T-cell (primary cell): ENCODE measurements around the gene BRD7. TPM values are rescaled to one million over a fixed set of nuclear protein-coding genes. Genes with fewer than 3 reads are reported as not detected.

Source experiments
- ATAC-seq, 4 experiments: fragments of 200-7000 bp in 3 of 4; fragments of 150-1000 bp in 1 of 4; cut with Tn5 transposase; replicated peaks in 1 of 4; 1 replicate in 3 of 4; 2 replicates in 1 of 4; pipeline ENCODE4 v1.10.0; 2021; ENCODE audit warnings: moderate library complexity in 3 of 4, mild to moderate bottlenecking in 2 of 4, moderate number of reproducible peaks in 1 of 4
- CTCF ChIA-PET, 2 donors: fragments of 300-600 bp; sonication (Branson Sonifier 250); formaldehyde crosslinking; loops; one replicate each; lab custom pipeline; 2022; ENCODE audit warnings: antibody characterized with exemption in 2 of 2; lab: Charles Lee
- POLR2A ChIA-PET, 2 donors: fragments of 300-600 bp; sonication (Branson Sonifier 250); formaldehyde crosslinking; loops; one replicate each; lab custom pipeline; 2022; ENCODE audit warnings: antibody characterized with exemption in 2 of 2; lab: Charles Lee
- DNase-seq, 35 experiments: peaks; one replicate each; pipeline versions ENCODE4 v3.0.0 to v3.0.0-alpha.2; 2013 to 2023
- H3K27ac ChIP-seq: one replicate; pipeline ENCODE4 v1.5.1; 2013; ENCODE audit warnings: low read length
- H3K27me3 ChIP-seq, 2 experiments: replicated peaks in 1 of 2; 1 replicate in 1 of 2; 2 replicates in 1 of 2; pipeline versions ENCODE4 v1.6.1 to v1.7.0; 2013; ENCODE audit warnings: low read length in 1 of 2, mixed read lengths in 1 of 2; ENCODE audit not compliant: control insufficient read depth in 2 of 2, insufficient read depth in 2 of 2; ENCODE audit errors: extremely low read depth in 1 of 2
- H3K36me3 ChIP-seq, 2 donors: 1 replicate in 1 of 2; 2 replicates in 1 of 2; pipeline versions ENCODE4 v1.6.1 to v1.7.0; 2013; ENCODE audit warnings: low read length in 1 of 2; ENCODE audit not compliant: control insufficient read depth in 2 of 2, insufficient read depth in 1 of 2; ENCODE audit errors: extremely low read depth in 1 of 2
- H3K4me1 ChIP-seq, 2 experiments: 1 replicate in 1 of 2; 2 replicates in 1 of 2; pipeline versions ENCODE4 v1.6.1 to v1.7.0; 2013; ENCODE audit warnings: low read length in 2 of 2, mixed read lengths in 1 of 2; ENCODE audit not compliant: insufficient read depth in 2 of 2, control insufficient read depth in 1 of 2; ENCODE audit errors: extremely low read depth in 1 of 2
- H3K4me3 ChIP-seq, 2 donors: 1 replicate in 1 of 2; 2 replicates in 1 of 2; pipeline versions ENCODE4 v1.5.1 to v1.7.0; 2013; ENCODE audit warnings: mild to moderate bottlenecking in 2 of 2, low read length in 1 of 2, moderate library complexity in 1 of 2; ENCODE audit not compliant: control insufficient read depth in 1 of 2; ENCODE audit errors: extremely low read depth in 1 of 2
- H3K9me3 ChIP-seq: 2 replicates; pipeline ENCODE4 v1.7.0; 2013
- H3K27ac Mint-ChIP-seq, 2 donors: one replicate each; pipeline ENCODE4 v1.8.0; 2020 to 2021; ENCODE audit warnings: mild to moderate bottlenecking in 2 of 2, mixed read lengths in 2 of 2
- H3K27me3 Mint-ChIP-seq, 2 donors: one replicate each; pipeline ENCODE4 v1.8.0; 2021 to 2022; ENCODE audit warnings: mixed read lengths in 2 of 2
- H3K36me3 Mint-ChIP-seq: one replicate; pipeline ENCODE4 v1.8.0; 2021; ENCODE audit warnings: mixed read lengths
- H3K4me1 Mint-ChIP-seq, 3 donors: one replicate each; pipeline ENCODE4 v1.8.0; 2020 to 2022; ENCODE audit warnings: mixed read lengths in 3 of 3, mild to moderate bottlenecking in 1 of 3
- H3K4me3 Mint-ChIP-seq, 3 donors: one replicate each; pipeline ENCODE4 v1.8.0; 2020 to 2022; ENCODE audit warnings: mild to moderate bottlenecking in 3 of 3, mixed read lengths in 3 of 3, moderate library complexity in 3 of 3
- H3K9me3 Mint-ChIP-seq, 3 donors: one replicate each; pipeline ENCODE4 v1.8.0; 2020 to 2022; ENCODE audit warnings: mixed read lengths in 3 of 3
- WGBS: methylation state at CpG from one replicate; pipeline ENCODE4 v1.1.5; 2013; ENCODE audit warnings: missing lambda C conversion rate; ENCODE audit not compliant: insufficient coverage; 5-methylcytosine and 5-hydroxymethylcytosine counted together
- total RNA-seq, 35 experiments: library from RNA in 6 of 35; stranded (reverse) in 6 of 35; fragments of 120-200 nt in 1 of 35; gene quantifications; one replicate each; pipeline versions ENCODE4 v1.2.1 to v1.2.4 and lab custom pipeline; 2013 to 2026

The BRD7 gene
- total RNA-seq, 5 donors from 2014 or later (not counting 1 experiment from before 2014, with no cell fraction given): 62.9 to 115 (median 75.4) TPM

GRCh38 chr16:50390914-50391716, 22.3 kb upstream of the BRD7 start:
- Mint-ChIP-seq H3K4me1 (peaks cover 13 to 20% (median 13%) of the 10 kb centered on the region in 3 donors), H3K27me3 (peaks cover 0 to 7% of the 10 kb centered on the region in 2 donors), H3K36me3 (no peaks in the 10 kb centered on the region), H3K4me3 (no peak overlapping the region), H3K27ac (no peak overlapping the region), H3K9me3 (no peaks in the 10 kb centered on the region)
- Histone ChIP-seq H3K9me3 (no peaks in the 10 kb centered on the region), H3K4me1 (peaks cover 4 to 7% of the 10 kb centered on the region in 2 experiments), H3K27ac (no peak overlapping the region), H3K27me3 (peaks cover 0 to 16% of the 10 kb centered on the region in 2 experiments), H3K4me3 (no peak overlapping the region), H3K36me3 (no peaks in the 10 kb centered on the region)
- CTCF ChIA-PET: no interaction called here
- ATAC-seq (no peak), DNase-seq (no peak)
- POLR2A ChIA-PET: no interaction called here
- whole genome bisulfite sequencing: 88% methylated on average over 11 of the region's 30 CpGs

GRCh38 chr16:50390371-50390771, 21.6 kb upstream of the BRD7 start:
- POLR2A ChIA-PET: no interaction called here

GRCh38 chr16:50389900-50390299, 21.1 kb upstream of the BRD7 start:
- H3K4me1 ChIP-seq: no peaks in the 10 kb centered on the region
- H3K36me3 ChIP-seq: no peaks in the 10 kb centered on the region
- no peak for ATAC-seq
- Mint-ChIP-seq H3K27me3 (peaks cover 0 to 7% of the 10 kb centered on the region in 2 donors), H3K27ac (no peak overlapping the region), H3K36me3 (no peaks in the 10 kb centered on the region), H3K9me3 (no peaks in the 10 kb centered on the region), H3K4me3 (no peak overlapping the region), H3K4me1 (peaks cover under 1 to 9% (median 1%) of the 10 kb centered on the region in 3 donors)
- no peaks in the 10 kb centered on the region for H3K9me3 ChIP-seq
- peaks cover 0 to 17% of the 10 kb centered on the region in 2 experiments for H3K27me3 ChIP-seq
- H3K27ac ChIP-seq: no peak overlapping the region
- ChIA-PET CTCF (interaction anchor here in 1 of 2 donors (1.0 kb wide), 1 partner anchor 179 kb away, joined by 10 read pairs; no protein-coding TSS in a partner anchor), POLR2A (no interaction called here)
- WGBS: 74% methylated on average over 3 of the region's 4 CpGs
- no peak overlapping the region for H3K4me3 ChIP-seq
- DNase-seq: no peak

More at GRCh38 chr16:50390371-50390771, 21.6 kb upstream of the BRD7 start:
- Mint-ChIP-seq H3K9me3 (no peaks in the 10 kb centered on the region), H3K27ac (no peak overlapping the region), H3K27me3 (peaks cover 0 to 7% of the 10 kb centered on the region in 2 donors), H3K36me3 (no peaks in the 10 kb centered on the region), H3K4me3 (no peak overlapping the region), H3K4me1 (peaks cover 5 to 13% (median 6%) of the 10 kb centered on the region in 3 donors)
- no peaks in the 10 kb centered on the region for H3K9me3 ChIP-seq
- no peaks in the 10 kb centered on the region for H3K36me3 ChIP-seq
- CTCF ChIA-PET: no interaction called here
- 90% methylated on average over 9 of the region's 11 CpGs for WGBS
- H3K4me3 ChIP-seq: no peak overlapping the region
- H3K27ac ChIP-seq: no peak overlapping the region
- ATAC-seq: no peak
- no peaks in the 10 kb centered on the region for H3K4me1 ChIP-seq
- no peak for DNase-seq
- H3K27me3 ChIP-seq: peaks cover 0 to 17% of the 10 kb centered on the region in 2 experiments

- Mint-ChIP-seq H3K27ac (no peak overlapping the region), H3K4me3 (no peak overlapping the region), H3K4me1 (peaks cover 0 to 5% (median 0%) of the 10 kb centered on the region in 3 donors), H3K27me3 (peaks cover 2 to 7% of the 10 kb centered on the region in 2 donors), H3K9me3 (no peaks in the 10 kb centered on the region), H3K36me3 (no peaks in the 10 kb centered on the region)
- Histone ChIP-seq H3K9me3 (no peaks in the 10 kb centered on the region), H3K4me3 (no peak overlapping the region), H3K4me1 (no peaks in the 10 kb centered on the region), H3K36me3 (no peaks in the 10 kb centered on the region), H3K27ac (no peak overlapping the region), H3K27me3 (peaks cover 0 to 17% of the 10 kb centered on the region in 2 experiments)
- no peak for DNase-seq
- no peak for ATAC-seq
- 33% methylated on average over 1 of the region's 1 CpG for WGBS
- POLR2A ChIA-PET: no interaction called here
- CTCF ChIA-PET: no interaction called here
These were observed 19.7 kb upstream of the BRD7 start for GRCh38 chr16:50388496-50388895.

- Histone ChIP-seq H3K4me3 (no peak overlapping the region), H3K9me3 (no peaks in the 10 kb centered on the region), H3K4me1 (no peaks in the 10 kb centered on the region), H3K27ac (no peak overlapping the region), H3K27me3 (peaks cover 0 to 17% of the 10 kb centered on the region in 2 experiments), H3K36me3 (no peaks in the 10 kb centered on the region)
- ATAC-seq (no peak), DNase-seq (no peak)
- ChIA-PET CTCF (interaction anchor here in 1 of 2 donors (0.6 kb wide), 1 partner anchor 267 kb away, joined by 3 read pairs; no protein-coding TSS in a partner anchor), POLR2A (no interaction called here)
- WGBS: 85% methylated on average over 6 of the region's 13 CpGs
- Mint-ChIP-seq H3K9me3 (no peaks in the 10 kb centered on the region), H3K4me1 (peaks cover 0 to 5% (median 0%) of the 10 kb centered on the region in 3 donors), H3K4me3 (no peak overlapping the region), H3K27me3 (peaks cover 2 to 7% of the 10 kb centered on the region in 2 donors), H3K27ac (no peak overlapping the region), H3K36me3 (no peaks in the 10 kb centered on the region)
These were observed 18.0 kb upstream of the BRD7 start for GRCh38 chr16:50386774-50387173.

- Mint-ChIP-seq H3K4me1 (peaks cover 0 to 5% (median 0%) of the 10 kb centered on the region in 3 donors), H3K4me3 (no peak overlapping the region), H3K36me3 (no peaks in the 10 kb centered on the region), H3K9me3 (no peaks in the 10 kb centered on the region), H3K27me3 (peaks cover 2 to 7% of the 10 kb centered on the region in 2 donors), H3K27ac (no peak overlapping the region)
- Histone ChIP-seq H3K27ac (no peak overlapping the region), H3K4me3 (no peak overlapping the region), H3K36me3 (no peaks in the 10 kb centered on the region), H3K9me3 (no peaks in the 10 kb centered on the region), H3K27me3 (peaks cover 0 to 17% of the 10 kb centered on the region in 2 experiments), H3K4me1 (no peaks in the 10 kb centered on the region)
- CTCF ChIA-PET: interaction anchor here (0.6 kb wide), 2 partner anchors 31 to 267 kb away, joined by 3 read pairs; no protein-coding TSS in a partner anchor
- POLR2A ChIA-PET: no interaction called here
- DNase-seq (no peak), ATAC-seq (no peak)
- WGBS: 82% methylated on average over 5 of the region's 5 CpGs
These were observed 17.4 kb upstream of the BRD7 start for GRCh38 chr16:50386139-50386538.
